ENCODE measurements around the gene PTPRCAP.

The PTPRCAP gene

GRCh38 chr11:67468056-67468455, 30.6 kb upstream of the PTPRCAP start:
- peak; percentile 48; the same call in 1 of the 2 replicates for TF ChIP-seq TEAD4 (IDR thresholded peaks at IDR 0.05)
- no peak for TF ChIP-seq CEBPB (IDR thresholded peaks at IDR 0.05)
- TF ChIP-seq CREB1 (IDR thresholded peaks at IDR 0.05; ENCODE audit: low read depth): no peak
- TF ChIP-seq, protein P1, sequence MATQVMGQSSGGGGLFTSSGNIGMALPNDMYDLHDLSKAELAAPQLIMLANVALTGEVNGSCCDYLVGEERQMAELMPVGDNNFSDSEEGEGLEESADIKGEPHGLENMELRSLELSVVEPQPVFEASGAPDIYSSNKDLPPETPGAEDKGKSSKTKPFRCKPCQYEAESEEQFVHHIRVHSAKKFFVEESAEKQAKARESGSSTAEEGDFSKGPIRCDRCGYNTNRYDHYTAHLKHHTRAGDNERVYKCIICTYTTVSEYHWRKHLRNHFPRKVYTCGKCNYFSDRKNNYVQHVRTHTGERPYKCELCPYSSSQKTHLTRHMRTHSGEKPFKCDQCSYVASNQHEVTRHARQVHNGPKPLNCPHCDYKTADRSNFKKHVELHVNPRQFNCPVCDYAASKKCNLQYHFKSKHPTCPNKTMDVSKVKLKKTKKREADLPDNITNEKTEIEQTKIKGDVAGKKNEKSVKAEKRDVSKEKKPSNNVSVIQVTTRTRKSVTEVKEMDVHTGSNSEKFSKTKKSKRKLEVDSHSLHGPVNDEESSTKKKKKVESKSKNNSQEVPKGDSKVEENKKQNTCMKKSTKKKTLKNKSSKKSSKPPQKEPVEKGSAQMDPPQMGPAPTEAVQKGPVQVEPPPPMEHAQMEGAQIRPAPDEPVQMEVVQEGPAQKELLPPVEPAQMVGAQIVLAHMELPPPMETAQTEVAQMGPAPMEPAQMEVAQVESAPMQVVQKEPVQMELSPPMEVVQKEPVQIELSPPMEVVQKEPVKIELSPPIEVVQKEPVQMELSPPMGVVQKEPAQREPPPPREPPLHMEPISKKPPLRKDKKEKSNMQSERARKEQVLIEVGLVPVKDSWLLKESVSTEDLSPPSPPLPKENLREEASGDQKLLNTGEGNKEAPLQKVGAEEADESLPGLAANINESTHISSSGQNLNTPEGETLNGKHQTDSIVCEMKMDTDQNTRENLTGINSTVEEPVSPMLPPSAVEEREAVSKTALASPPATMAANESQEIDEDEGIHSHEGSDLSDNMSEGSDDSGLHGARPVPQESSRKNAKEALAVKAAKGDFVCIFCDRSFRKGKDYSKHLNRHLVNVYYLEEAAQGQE (IDR thresholded peaks at IDR 0.05; ENCODE audit: low read depth): no peak
- peak; percentile 80 for TF ChIP-seq NFIC (IDR thresholded peaks at IDR 0.05)
- 0 out of 2 replicates have a peak, but pooled peaks have one; percentile 33 for TF ChIP-seq EGR1 (IDR thresholded peaks at IDR 0.05)
- TF ChIP-seq, protein P2, sequence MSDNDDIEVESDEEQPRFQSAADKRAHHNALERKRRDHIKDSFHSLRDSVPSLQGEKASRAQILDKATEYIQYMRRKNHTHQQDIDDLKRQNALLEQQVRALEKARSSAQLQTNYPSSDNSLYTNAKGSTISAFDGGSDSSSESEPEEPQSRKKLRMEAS (IDR thresholded peaks at IDR 0.05): peak; percentile 46; the same call in 1 of the 2 replicates
- TF ChIP-seq TCF12 (IDR thresholded peaks at IDR 0.05; ENCODE audit: low read depth): peak; percentile 33; the same call in 1 of the 2 replicates

GRCh38 chr11:67466962-67467771, 29.7 kb upstream of the PTPRCAP start:
- TF ChIP-seq YY1 (IDR thresholded peaks at IDR 0.05; ENCODE audit: low read depth): no peak
- no peak for TF ChIP-seq TAF1 (IDR thresholded peaks at IDR 0.05; ENCODE audit: low read depth)
- TF ChIP-seq TEAD4 (IDR thresholded peaks at IDR 0.05): no peak
- no peak for TF ChIP-seq EP300 (IDR thresholded peaks at IDR 0.05; ENCODE audit: borderline replicate concordance)
- peak; percentile 63 for TF ChIP-seq NFIC (IDR thresholded peaks at IDR 0.05)

DNA sequence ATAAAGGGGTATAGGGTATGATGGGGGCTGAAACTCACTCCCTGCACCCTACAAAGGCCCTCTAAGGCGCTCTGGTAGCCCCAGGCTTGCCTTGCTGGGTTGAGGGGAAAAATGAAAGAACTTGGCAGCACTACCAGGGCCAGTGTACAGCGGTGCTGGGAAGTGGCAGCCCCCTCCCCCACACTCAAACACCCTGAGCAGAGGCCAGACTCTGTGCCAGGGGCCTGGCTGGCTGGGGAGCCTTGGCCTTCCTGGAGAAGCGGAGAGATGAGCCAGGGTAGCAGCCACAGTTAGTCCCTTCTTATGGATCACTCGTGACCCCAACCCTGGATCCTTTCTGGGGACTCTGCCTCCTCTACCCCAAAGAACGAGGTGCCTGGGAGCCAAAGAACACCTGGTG, 28.9 kb upstream of the PTPRCAP start:
- no peak for TF ChIP-seq TAF1 (IDR thresholded peaks at IDR 0.05; ENCODE audit: low read depth)
- TF ChIP-seq TCF12 (IDR thresholded peaks at IDR 0.05; ENCODE audit: low read depth): no peak
- no peak for TF ChIP-seq TEAD4 (IDR thresholded peaks at IDR 0.05)
- TF ChIP-seq FOXM1 (IDR thresholded peaks at IDR 0.05; ENCODE audit: borderline replicate concordance, low read depth): no peak
- no peak for TF ChIP-seq CEBPB (IDR thresholded peaks at IDR 0.05)
- TF ChIP-seq, protein P2 (IDR thresholded peaks at IDR 0.05): no peak
- no peak for TF ChIP-seq USF1 (IDR thresholded peaks at IDR 0.05)
- no peak for TF ChIP-seq RAD21 (IDR thresholded peaks at IDR 0.05; ENCODE audit: low read depth)
- TF ChIP-seq, protein P1 (IDR thresholded peaks at IDR 0.05; ENCODE audit: low read depth): no peak
- TF ChIP-seq NFIC (IDR thresholded peaks at IDR 0.05): no peak
- TF ChIP-seq ZBTB7A (IDR thresholded peaks at IDR 0.05; ENCODE audit: low read depth): no peak
- no peak for TF ChIP-seq EP300 (IDR thresholded peaks at IDR 0.05; ENCODE audit: borderline replicate concordance)
- no peak for TF ChIP-seq YY1 (IDR thresholded peaks at IDR 0.05; ENCODE audit: low read depth)
- TF ChIP-seq CREB1 (IDR thresholded peaks at IDR 0.05; ENCODE audit: low read depth): no peak

- TF ChIP-seq EP300 (IDR thresholded peaks at IDR 0.05; ENCODE audit: borderline replicate concordance) (0 out of 2 replicates have a peak, but pooled peaks have one; percentile 11), TCF12 (IDR thresholded peaks at IDR 0.05; ENCODE audit: low read depth) (no peak)
Measured at GRCh38 chr11:67465189-67465510, 27.7 kb upstream of the PTPRCAP start.

DNA sequence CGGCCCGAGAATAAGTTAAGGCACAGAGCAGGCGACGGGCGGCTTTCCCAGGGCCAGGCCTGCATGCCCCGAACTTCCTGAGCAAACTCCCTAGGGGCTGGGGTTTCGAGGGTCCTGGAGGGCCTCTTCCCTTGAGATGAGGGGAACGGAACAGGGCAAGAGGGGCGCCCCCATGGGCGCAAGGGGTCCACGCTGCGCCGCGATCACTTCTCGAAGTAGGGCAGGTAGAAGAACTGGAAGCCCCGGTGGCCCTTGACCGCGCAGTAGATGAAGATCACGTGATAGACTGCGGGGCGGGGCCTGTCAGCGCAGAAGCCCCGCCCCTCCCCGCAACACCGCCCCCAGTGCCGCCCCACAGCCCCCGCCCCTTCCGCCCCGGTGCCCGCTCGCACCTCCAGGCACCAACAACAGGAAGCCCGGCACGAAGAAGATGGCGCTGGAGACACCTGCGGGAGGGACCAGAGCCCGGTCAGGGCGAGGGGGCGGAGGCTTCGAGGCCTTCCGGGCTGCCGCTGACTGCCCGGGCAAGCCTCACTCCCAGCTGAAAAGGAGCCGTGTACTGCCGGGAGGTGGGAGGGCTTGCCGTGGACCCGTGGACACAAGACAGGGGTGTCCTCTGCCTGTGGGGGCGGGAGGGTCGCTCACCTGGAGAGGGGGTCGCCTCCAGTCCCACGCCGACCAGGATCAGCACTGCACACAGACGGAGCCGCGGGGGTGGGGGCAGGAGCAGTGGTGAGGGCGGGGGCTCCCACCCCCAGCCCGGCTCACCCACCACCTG, 27.1 kb upstream of the PTPRCAP start:
- peak; percentile 39; the same call in 1 of the 2 replicates for TF ChIP-seq TCF12 (IDR thresholded peaks at IDR 0.05; ENCODE audit: low read depth)
- peak; percentile 91 for TF ChIP-seq USF1 (IDR thresholded peaks at IDR 0.05)
- TF ChIP-seq CEBPB (IDR thresholded peaks at IDR 0.05): no peak
- TF ChIP-seq, protein P2 (IDR thresholded peaks at IDR 0.05): peak; percentile 72
- peak; percentile 86 for TF ChIP-seq YY1 (IDR thresholded peaks at IDR 0.05; ENCODE audit: low read depth)
- TF ChIP-seq EGR1 (IDR thresholded peaks at IDR 0.05): peak; percentile 31; the same call in 1 of the 2 replicates
- no peak for TF ChIP-seq RAD21 (IDR thresholded peaks at IDR 0.05; ENCODE audit: low read depth)
- TF ChIP-seq, protein P1 (IDR thresholded peaks at IDR 0.05; ENCODE audit: low read depth): no peak
- TF ChIP-seq CREB1 (IDR thresholded peaks at IDR 0.05; ENCODE audit: low read depth): no peak
- peak; percentile 94 for TF ChIP-seq ZBTB7A (IDR thresholded peaks at IDR 0.05; ENCODE audit: low read depth)
- peak; percentile 86 for TF ChIP-seq TAF1 (IDR thresholded peaks at IDR 0.05; ENCODE audit: low read depth)
